HEK293 (cell line): Measurements from ENCODE around the gene CACNA1E.

Source experiments
- CTCF ChIA-PET: fragments of 350-600 bp; formaldehyde crosslinking; extraction: SDS; loops from one replicate; lab custom pipeline; 2021; ENCODE audit warnings: antibody characterized with exemption; lab: Yijun Ruan, JAX
- POLR2A ChIA-PET: fragments of 300-600 bp; formaldehyde crosslinking; extraction: SDS; loops from one replicate; lab custom pipeline; 2020; ENCODE audit warnings: antibody characterized with exemption, inconsistent platforms; lab: Yijun Ruan, JAX
- H3K27ac ChIP-seq: fragments of 200-500 bp; sonication (Bioruptor generic); 2 replicates; pipeline ENCODE4 v1.5.1; 2014; ENCODE audit warnings: low read depth, low read length, control low read depth, inconsistent platforms; ENCODE audit errors: extremely low read depth
- H3K36me3 ChIP-seq, 2 experiments: fragments of 200-500 bp in 1 of 2; sonication (Bioruptor generic) in 1 of 2; 1 replicate in 1 of 2; 2 replicates in 1 of 2; pipeline ENCODE4 v1.5.1; 2014 to 2017; ENCODE audit warnings: inconsistent platforms in 2 of 2, low read length in 2 of 2; ENCODE audit not compliant: control insufficient read depth in 2 of 2, insufficient read depth in 1 of 2
- H3K4me1 ChIP-seq: fragments of 200-500 bp; sonication (Bioruptor generic); 2 replicates; pipeline ENCODE4 v1.5.1; 2014; ENCODE audit warnings: mild to moderate bottlenecking, low read length, inconsistent platforms; ENCODE audit not compliant: control insufficient read depth, insufficient read depth
- H3K4me3 ChIP-seq: 2 replicates; pipeline ENCODE4 v1.5.1; 2011; ENCODE audit warnings: low read depth, mild to moderate bottlenecking, control low read depth, low read length, moderate library complexity
- H3K9me3 ChIP-seq: fragments of 200-500 bp; sonication (Bioruptor generic); 2 replicates; pipeline ENCODE4 v1.5.1; 2014; ENCODE audit warnings: low read depth, low read length, inconsistent platforms; ENCODE audit not compliant: control insufficient read depth, insufficient read depth
- EGR2 ChIP-seq: fragments of 450-650 bp; formaldehyde crosslinking; IDR thresholded peaks from 2 replicates; pipeline ENCODE4 v1.5.1; 2016; ENCODE audit warnings: low read depth, missing biosample characterization, missing genetic modification characterization
- GFI1B ChIP-seq: fragments of 450-650 bp; formaldehyde crosslinking; IDR thresholded peaks from 2 replicates; pipeline ENCODE4 v1.5.1; 2016; ENCODE audit warnings: missing biosample characterization, missing genetic modification characterization
- HOXD13 ChIP-seq: sonication (generic); formaldehyde crosslinking; IDR thresholded peaks from 2 replicates; pipeline ENCODE4 v1.8.0; 2022; ENCODE audit warnings: missing genetic modification reagents, borderline replicate concordance
- MYNN ChIP-seq: fragments of 450-650 bp; formaldehyde crosslinking; IDR thresholded peaks from 2 replicates; pipeline ENCODE4 v1.5.1; 2016; ENCODE audit warnings: missing biosample characterization, missing genetic modification characterization, borderline replicate concordance
- PRDM1 ChIP-seq: fragments of 450-650 bp; formaldehyde crosslinking; IDR thresholded peaks from 2 replicates; pipeline ENCODE4; 2016; ENCODE audit warnings: missing biosample characterization, missing genetic modification characterization
- PRDM2 ChIP-seq: fragments of 450-650 bp; formaldehyde crosslinking; IDR thresholded peaks from 2 replicates; pipeline ENCODE4 v1.5.1; 2016; ENCODE audit warnings: missing biosample characterization, missing genetic modification characterization, borderline replicate concordance
- PRDM4 ChIP-seq: fragments of 450-650 bp; formaldehyde crosslinking; IDR thresholded peaks from 2 replicates; pipeline ENCODE4 v1.5.1; 2017; ENCODE audit warnings: missing biosample characterization, missing genetic modification characterization
- REST ChIP-seq: fragments of 450-650 bp; formaldehyde crosslinking; IDR thresholded peaks from 2 replicates; pipeline ENCODE4 v1.5.1; 2016; ENCODE audit warnings: missing biosample characterization, missing genetic modification characterization
- SP7 ChIP-seq: fragments of 450-650 bp; formaldehyde crosslinking; IDR thresholded peaks from 2 replicates; pipeline ENCODE4 v1.5.1; 2016; ENCODE audit warnings: missing biosample characterization, missing genetic modification characterization
- YY1 ChIP-seq: fragments of 450-650 bp; formaldehyde crosslinking; IDR thresholded peaks from 2 replicates; pipeline ENCODE4 v1.5.1; 2018; ENCODE audit warnings: missing biosample characterization, missing genetic modification characterization
- YY2 ChIP-seq: fragments of 450-650 bp; formaldehyde crosslinking; IDR thresholded peaks from 2 replicates; pipeline ENCODE4 v1.5.1; 2016; ENCODE audit warnings: missing biosample characterization, missing genetic modification characterization
- ZFP41 ChIP-seq: fragments of 450-650 bp; formaldehyde crosslinking; IDR thresholded peaks from 2 replicates; pipeline ENCODE4 v1.5.1; 2016; ENCODE audit warnings: missing biosample characterization, missing genetic modification characterization, borderline replicate concordance
- ZNF239 ChIP-seq: fragments of 450-650 bp; formaldehyde crosslinking; IDR thresholded peaks from 2 replicates; pipeline ENCODE4 v1.5.1; 2016; ENCODE audit warnings: missing biosample characterization, missing genetic modification characterization
- ZNF248 ChIP-seq: fragments of 450-650 bp; formaldehyde crosslinking; IDR thresholded peaks from 2 replicates; pipeline ENCODE4 v1.5.1; 2017; ENCODE audit warnings: missing biosample characterization, missing genetic modification characterization
- ZNF266 ChIP-seq: fragments of 450-650 bp; formaldehyde crosslinking; IDR thresholded peaks from 2 replicates; pipeline ENCODE4 v1.5.1; 2016; ENCODE audit warnings: missing biosample characterization, missing genetic modification characterization, low read depth
- ZNF341 ChIP-seq: fragments of 450-650 bp; formaldehyde crosslinking; IDR thresholded peaks from 2 replicates; pipeline ENCODE4; 2016; ENCODE audit warnings: low read depth, missing biosample characterization, missing genetic modification characterization
- ZNF610 ChIP-seq: fragments of 450-650 bp; formaldehyde crosslinking; IDR thresholded peaks from 2 replicates; pipeline ENCODE4 v1.5.1; 2016; ENCODE audit warnings: missing biosample characterization, missing genetic modification characterization, borderline replicate concordance
- ZSCAN18 ChIP-seq: fragments of 450-650 bp; formaldehyde crosslinking; IDR thresholded peaks from 2 replicates; pipeline ENCODE4 v1.5.1; 2016; ENCODE audit warnings: missing biosample characterization, missing genetic modification characterization

CACNA1E gene

GRCh38 chr1:181490276-181490675 is 7.0 kb downstream of the CACNA1E start:
- POLR2A ChIA-PET = no interaction called here
- no peak overlapping the region for H3K4me3 ChIP-seq
- no peak overlapping the region for H3K27ac ChIP-seq
- H3K36me3 ChIP-seq = no peaks in the 10 kb centered on the region
- H3K9me3 ChIP-seq = no peaks in the 10 kb centered on the region
- CTCF ChIA-PET = interaction anchor here (0.6 to 1.5 kb wide), 3 partner anchors 8 to 187 kb away, joined by 3 to 6 read pairs (median 4); no protein-coding TSS in a partner anchor
- TF ChIP-seq ZNF266 (tag by site-specific recombination) (no peak), ZFP41 (tag by site-specific recombination) (no peak), YY2 (tag by site-specific recombination) (no peak), PRDM4 (tag by site-specific recombination) (no peak), ZSCAN18 (tag by site-specific recombination) (no peak), ZNF239 (tag by site-specific recombination) (no peak), PRDM1 (no peak), PRDM2 (no peak), ZNF248 (tag by site-specific recombination) (no peak), ZNF610 (tag by site-specific recombination) (no peak), SP7 (tag by site-specific recombination) (no peak), EGR2 (tag by site-specific recombination) (no peak), MYNN (tag by site-specific recombination) (no peak), YY1 (tag by site-specific recombination) (no peak), GFI1B (tag by site-specific recombination) (no peak), REST (tag by site-specific recombination) (no peak), ZNF341 (no peak), HOXD13 (no peak)
- H3K4me1 ChIP-seq = no peaks in the 10 kb centered on the region
